Skin epidermis (tissue), 12 donors: Measurements from ENCODE around the gene RPS6KA2.
A peak's percentile ranks its signal among the peaks of the same experiment; 100 is the strongest.

ENCODE experiments used
- H3K27ac ChIP-seq, 21 experiments: fragments of 200-600 bp; sonication (generic) in 11 of 21; one replicate each; pipeline ENCODE4 v1.5.0; 2020; ENCODE audit warnings: mild to moderate bottlenecking in 3 of 21, inconsistent platforms in 2 of 21, moderate library complexity in 2 of 21
- H3K4me3 ChIP-seq, 7 experiments: fragments of 200-600 bp; sonication (generic) in 2 of 7; one replicate each; pipeline ENCODE4 v1.5.0; 2020; ENCODE audit warnings: inconsistent platforms in 2 of 7, mild to moderate bottlenecking in 2 of 7, moderate library complexity in 1 of 7

Gene RPS6KA2

GRCh38 chr6:166499350-166500163, 127.5 kb downstream of the RPS6KA2 start:
- Histone ChIP-seq H3K4me3 (no peak overlapping the region), H3K27ac (no peak overlapping the region)

GRCh38 chr6:166498661-166499349, 128.2 kb downstream of the RPS6KA2 start:
- Histone ChIP-seq H3K4me3 (no peak overlapping the region), H3K27ac (no peak overlapping the region)

DNA sequence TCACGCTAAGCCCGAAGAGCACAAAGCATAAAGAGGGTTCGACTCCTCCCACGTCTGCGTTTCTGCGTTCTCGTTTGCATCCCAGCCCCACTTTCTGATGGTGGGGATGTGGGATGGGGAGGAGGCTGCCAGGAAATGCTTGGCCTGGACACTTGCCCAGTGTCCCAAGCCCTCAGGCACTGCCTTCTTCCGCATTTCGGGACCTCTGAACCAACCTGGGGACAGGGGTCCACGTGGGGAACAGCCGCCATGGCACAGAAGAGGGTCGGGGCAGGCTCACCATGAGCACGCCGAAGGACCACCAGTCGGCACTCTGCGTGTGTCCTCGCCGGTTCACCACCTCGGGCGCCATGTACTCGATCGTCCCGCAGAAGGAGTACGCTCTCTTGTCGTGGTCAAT, 128.8 kb downstream of the RPS6KA2 start:
- H3K4me3 ChIP-seq: no peak overlapping the region
- no peak overlapping the region for H3K27ac ChIP-seq

GRCh38 chr6:166497087-166497899, 129.8 kb downstream of the RPS6KA2 start:
- Histone ChIP-seq H3K27ac (no peak overlapping the region), H3K4me3 (no peak overlapping the region)

DNA sequence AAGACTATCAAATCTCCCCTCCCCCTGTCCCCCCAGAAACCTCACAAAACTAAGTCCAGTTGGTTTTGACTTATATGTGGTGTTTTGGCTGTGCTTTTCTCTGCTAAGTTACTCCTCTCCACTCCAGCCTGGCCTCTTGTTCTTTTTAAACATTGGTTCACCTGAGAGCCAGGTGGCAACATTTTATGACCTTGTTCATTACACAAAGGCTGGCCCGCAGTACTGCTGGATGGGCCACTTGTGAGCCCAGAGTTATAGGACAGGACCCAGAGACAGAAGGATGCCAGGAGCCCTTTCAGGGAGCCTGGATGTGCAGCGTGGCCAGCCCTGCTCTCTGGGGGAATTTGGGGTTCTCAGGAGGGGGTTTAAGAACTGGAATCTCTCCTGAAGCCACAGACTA, 130.6 kb downstream of the RPS6KA2 start:
- Histone ChIP-seq H3K4me3 (no peak overlapping the region), H3K27ac (no peak overlapping the region)

DNA sequence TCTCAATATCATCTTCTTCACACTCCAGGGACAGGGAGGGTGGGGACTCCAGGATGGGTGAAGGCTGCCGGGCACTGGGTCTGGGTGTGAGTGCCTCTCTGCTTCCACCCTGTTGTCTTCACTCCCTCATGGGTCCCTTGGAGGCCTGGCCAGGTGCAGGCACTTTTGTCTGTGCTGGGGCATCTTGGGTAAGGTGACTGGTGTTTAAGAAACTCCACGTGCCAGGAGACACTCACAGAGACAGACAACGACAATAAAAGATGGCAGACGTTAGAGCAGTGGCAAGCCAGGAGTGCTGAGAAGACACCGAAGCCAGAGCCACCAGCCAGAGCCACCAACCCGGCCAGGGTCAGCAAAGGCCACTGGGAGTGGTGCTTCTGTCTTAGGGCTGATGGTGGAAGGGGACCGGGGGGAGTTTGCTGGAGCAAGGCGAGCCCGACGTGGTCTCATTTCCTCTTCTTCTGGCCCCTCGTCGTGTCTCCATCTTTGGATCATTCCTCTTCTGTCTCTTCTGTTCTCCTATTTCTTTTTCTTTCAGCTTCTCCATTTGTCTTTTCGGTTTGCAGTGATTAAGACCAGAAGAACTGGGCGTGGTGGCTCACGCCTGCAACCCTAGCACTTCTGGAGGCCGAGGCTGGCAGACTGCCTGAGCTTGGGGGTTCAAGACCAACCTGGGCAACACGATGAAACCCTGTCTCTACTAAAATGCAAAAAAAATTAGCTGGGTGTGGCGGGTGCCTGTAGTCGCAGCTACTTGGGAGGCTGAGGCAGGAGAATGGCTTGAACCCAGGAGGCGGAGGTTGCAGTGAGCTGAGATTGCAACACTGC, 131.3 kb downstream of the RPS6KA2 start:
- H3K4me3 ChIP-seq: no peak overlapping the region
- no peak overlapping the region for H3K27ac ChIP-seq

GRCh38 chr6:166494757-166495486, 132.1 kb downstream of the RPS6KA2 start:
- no peak overlapping the region for H3K4me3 ChIP-seq
- peak overlapping the region in 1 of 21 experiments; percentile 29 for H3K27ac ChIP-seq

DNA sequence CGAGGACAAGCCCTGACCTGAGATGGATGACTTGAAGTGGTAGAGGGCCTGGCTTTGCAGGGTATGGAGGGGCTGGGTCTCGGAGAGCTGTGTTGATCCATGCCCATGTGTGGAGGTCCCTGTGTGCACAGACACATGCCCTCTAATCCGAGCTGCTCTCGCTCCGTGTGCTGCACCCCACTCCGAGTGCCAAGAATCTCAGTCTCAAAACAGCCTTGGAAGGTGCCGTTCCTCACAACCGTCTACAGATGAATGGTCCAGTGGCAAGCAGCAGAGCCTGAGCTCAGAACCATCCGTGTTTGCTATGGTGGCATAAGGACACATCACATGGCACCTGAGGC, 133.0 kb downstream of the RPS6KA2 start:
- H3K27ac ChIP-seq: no peak overlapping the region
- no peak overlapping the region for H3K4me3 ChIP-seq

DNA sequence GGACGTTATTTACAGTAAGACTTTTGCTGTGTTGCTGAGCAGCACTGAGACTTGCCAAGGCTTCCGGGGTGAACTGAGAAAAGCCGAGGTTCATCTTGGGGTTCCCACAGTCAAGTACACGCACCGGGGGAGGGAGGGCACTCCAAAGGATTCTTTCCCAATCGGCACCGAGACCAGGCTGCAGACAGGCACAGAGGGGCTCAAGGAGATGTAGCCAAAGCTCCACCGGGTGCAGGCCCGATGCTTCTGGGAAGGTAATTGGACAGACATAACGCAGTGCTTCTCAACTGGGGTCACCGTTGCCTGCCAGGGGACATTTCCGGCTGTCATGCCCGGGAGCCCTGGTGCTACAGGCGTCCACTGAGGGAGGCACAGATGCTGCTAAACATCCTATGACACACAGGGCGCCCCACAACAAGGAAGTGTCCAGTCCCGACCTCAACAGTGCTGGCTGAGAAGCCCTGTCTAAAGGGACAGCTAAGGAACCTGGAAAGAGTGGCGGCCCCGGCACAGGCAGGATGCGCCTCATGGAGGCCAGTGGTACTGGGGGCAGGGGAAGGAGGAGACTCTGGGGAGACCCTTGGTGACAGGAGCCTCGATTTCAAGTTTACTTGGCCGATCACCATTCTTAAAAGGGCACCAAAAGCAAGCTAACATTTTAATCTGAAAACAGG, 133.5 kb downstream of the RPS6KA2 start:
- no peak overlapping the region for H3K27ac ChIP-seq
- no peak overlapping the region for H3K4me3 ChIP-seq

- H3K27ac ChIP-seq: no peak overlapping the region
- H3K4me3 ChIP-seq: no peak overlapping the region
Measured at GRCh38 chr6:166492092-166492741, 134.8 kb downstream of the RPS6KA2 start.

GRCh38 chr6:166490671-166491500, 136.2 kb downstream of the RPS6KA2 start:
- H3K27ac ChIP-seq: no peak overlapping the region
- no peak overlapping the region for H3K4me3 ChIP-seq

DNA sequence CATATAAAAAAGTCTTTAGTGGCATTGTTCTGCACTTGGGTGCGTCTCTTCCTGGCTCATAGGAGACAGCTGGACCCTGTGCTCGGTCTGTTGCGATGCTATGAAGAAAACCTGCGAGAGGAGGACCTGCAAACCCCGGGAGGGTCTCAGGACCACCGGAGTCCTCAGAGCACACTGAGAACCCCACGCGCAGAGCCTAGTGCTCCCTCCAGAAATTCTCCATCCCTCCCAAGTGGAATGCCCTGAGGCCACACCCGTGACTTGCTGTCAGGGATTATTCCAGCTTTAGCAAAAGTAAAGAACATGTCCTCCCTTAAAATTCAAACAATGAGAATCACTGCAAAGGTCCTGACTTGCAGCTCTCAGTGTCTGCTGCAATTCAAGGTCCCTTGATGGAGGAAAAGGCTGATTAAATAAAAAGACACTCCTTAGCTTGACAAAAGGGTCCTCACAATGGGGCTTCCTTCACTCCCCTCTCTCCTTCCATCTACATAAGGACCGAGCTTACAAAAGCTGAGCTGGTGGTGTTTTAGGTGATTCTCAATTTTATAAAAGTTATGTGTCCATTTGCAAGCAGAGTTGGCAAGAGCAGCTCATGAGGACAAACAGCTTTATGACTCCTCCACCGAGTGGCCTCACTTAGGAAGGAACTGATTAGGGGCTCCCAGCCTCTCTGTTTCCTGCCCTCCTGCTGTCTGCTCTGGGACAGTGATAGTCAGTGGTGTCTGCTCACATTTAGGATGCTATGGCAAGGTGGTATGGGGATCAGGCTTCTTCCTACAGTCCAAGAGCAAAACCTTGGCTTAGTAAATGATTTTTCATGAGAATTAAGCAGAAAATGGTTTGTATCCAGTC, 137.5 kb downstream of the RPS6KA2 start:
- no peak overlapping the region for H3K27ac ChIP-seq
- no peak overlapping the region for H3K4me3 ChIP-seq

GRCh38 chr6:166488701-166489100, 138.3 kb downstream of the RPS6KA2 start:
- no peak overlapping the region for H3K4me3 ChIP-seq
- peak overlapping the region in 19 of 21 experiments; percentile 18 to 92 (median 63) for H3K27ac ChIP-seq

- Histone ChIP-seq H3K4me3 (no peak overlapping the region), H3K27ac (peak overlapping the region in 19 of 21 experiments; percentile 18 to 92 (median 63))
Measured at GRCh38 chr6:166488076-166488685, 138.9 kb downstream of the RPS6KA2 start.

DNA sequence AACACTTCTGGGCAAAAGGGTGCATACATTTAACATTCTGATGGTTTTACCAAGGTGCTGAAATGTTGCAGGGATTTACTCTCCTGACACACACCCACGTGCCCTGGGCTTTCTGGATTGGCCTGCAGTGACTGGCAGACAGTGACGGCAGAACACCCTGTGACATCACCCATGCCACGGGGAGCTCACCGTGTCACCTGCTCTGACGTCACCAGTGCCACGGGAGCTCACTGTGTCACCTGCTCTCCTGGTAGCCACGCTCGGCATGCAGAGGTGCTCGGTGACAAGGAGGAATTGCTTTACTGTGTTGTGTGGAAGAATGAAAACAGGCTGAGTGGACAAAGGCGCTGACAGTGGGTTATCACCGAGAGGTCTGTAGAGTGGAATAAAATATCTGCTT, 139.9 kb downstream of the RPS6KA2 start:
- Histone ChIP-seq H3K4me3 (no peak overlapping the region), H3K27ac (peak overlapping the region in 7 of 21 experiments; percentile 52 to 92 (median 80))

DNA sequence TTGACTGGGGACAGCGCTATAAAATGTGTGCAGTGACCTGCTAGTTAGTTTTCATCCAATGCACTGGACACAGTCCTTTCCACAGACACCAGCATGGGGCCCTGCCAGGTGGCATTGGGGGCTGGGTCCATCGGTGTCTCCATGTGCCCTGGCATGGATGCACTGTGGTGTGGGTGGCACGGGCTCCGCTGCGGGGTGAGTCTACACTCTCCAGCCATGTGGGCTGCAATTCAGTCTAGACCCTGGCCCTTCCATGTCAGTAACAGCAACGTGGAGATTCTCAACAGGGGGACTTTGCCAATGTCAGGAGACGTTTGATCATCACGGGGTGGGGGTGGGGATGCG, 140.5 kb downstream of the RPS6KA2 start:
- Histone ChIP-seq H3K4me3 (no peak overlapping the region), H3K27ac (no peak overlapping the region)
